Ectodermal cell (in vitro differentiated cells): ENCODE measurements around the gene MYO10.

Experiments used
- H3K27ac ChIP-seq: 2 replicates; pipeline ENCODE4 v1.7.0; 2013; ENCODE audit warnings: mild to moderate bottlenecking, low read depth, low read length; ENCODE audit not compliant: insufficient read depth, poor library complexity, severe bottlenecking
- H3K27me3 ChIP-seq: 2 replicates; pipeline ENCODE4 v1.7.0; 2013; ENCODE audit warnings: mild to moderate bottlenecking, low read length; ENCODE audit not compliant: insufficient read depth, control insufficient read depth, poor library complexity, severe bottlenecking
- H3K36me3 ChIP-seq: one replicate; pipeline ENCODE4 v1.7.0; 2013; ENCODE audit warnings: low read length; ENCODE audit not compliant: control insufficient read depth, insufficient read depth
- H3K4me1 ChIP-seq: one replicate; pipeline ENCODE4 v1.7.0; 2013; ENCODE audit warnings: low read length; ENCODE audit not compliant: control insufficient read depth, insufficient read depth
- H3K4me3 ChIP-seq: 2 replicates; pipeline ENCODE4 v1.7.0; 2013; ENCODE audit warnings: low read depth, low read length, control low read depth; ENCODE audit not compliant: insufficient read depth
- H3K9me3 ChIP-seq: 2 replicates; pipeline ENCODE4 v1.7.0; 2013; ENCODE audit warnings: mild to moderate bottlenecking, low read length, moderate library complexity; ENCODE audit not compliant: control insufficient read depth
- WGBS, 2 experiments: methylation state at CpG; one replicate each; pipeline ENCODE4 v1.1.7; 2013; ENCODE audit warnings: missing lambda C conversion rate in 2 of 2; 5-methylcytosine and 5-hydroxymethylcytosine counted together

Gene MYO10

GRCh38 chr5:16888694-16889124 lies 47.4 kb downstream of the MYO10 start:
- Histone ChIP-seq H3K27me3 (no peaks in the 10 kb centered on the region), H3K4me1 (peaks cover 8% of the 10 kb centered on the region), H3K36me3 (no peaks in the 10 kb centered on the region), H3K9me3 (no peaks in the 10 kb centered on the region), H3K4me3 (no peak overlapping the region), H3K27ac (no peak overlapping the region)
- 82 to 88% methylated on average over 3 of the region's 3 CpGs for WGBS, 2 experiments

DNA sequence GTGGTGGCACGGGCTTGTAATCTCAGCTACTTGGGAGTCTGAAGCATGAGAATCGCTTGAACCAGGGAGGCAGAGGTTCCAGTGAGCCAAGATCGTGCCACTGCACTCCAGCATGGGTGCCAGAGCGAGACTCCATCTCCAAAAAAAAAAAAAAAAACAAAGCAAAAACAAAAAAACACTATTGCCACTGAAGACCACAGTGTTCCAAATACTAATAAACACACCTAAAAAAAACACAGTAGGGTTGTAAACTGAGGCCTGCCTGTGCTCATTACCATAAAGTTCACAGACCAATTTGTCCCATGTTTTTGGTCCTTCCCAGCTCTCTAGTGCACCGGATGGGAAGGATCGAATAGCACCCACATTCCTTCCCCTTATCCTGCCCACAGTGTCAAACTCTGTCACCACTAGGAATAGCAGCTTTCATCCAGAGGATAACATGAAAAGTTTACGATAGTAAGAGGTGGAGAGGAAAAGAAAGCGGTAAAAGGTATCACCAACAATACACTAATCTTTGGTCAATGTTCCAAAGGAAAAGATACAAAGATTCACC lies 49.2 kb downstream of the MYO10 start:
- Histone ChIP-seq H3K4me3 (no peak overlapping the region), H3K4me1 (peaks cover 6% of the 10 kb centered on the region), H3K27ac (no peak overlapping the region), H3K36me3 (no peaks in the 10 kb centered on the region), H3K27me3 (no peaks in the 10 kb centered on the region), H3K9me3 (no peaks in the 10 kb centered on the region)
- WGBS, 2 experiments: 89 to 94% methylated on average over 6 of the region's 8 CpGs

GRCh38 chr5:16886366-16886736 lies 49.7 kb downstream of the MYO10 start:
- H3K27ac ChIP-seq: no peak overlapping the region
- H3K9me3 ChIP-seq: no peaks in the 10 kb centered on the region
- H3K4me1 ChIP-seq: peaks cover 7% of the 10 kb centered on the region
- no peak overlapping the region for H3K4me3 ChIP-seq
- 92 to 94% methylated on average over 7 of the region's 7 CpGs for WGBS, 2 experiments
- H3K36me3 ChIP-seq: no peaks in the 10 kb centered on the region
- H3K27me3 ChIP-seq: no peaks in the 10 kb centered on the region

DNA sequence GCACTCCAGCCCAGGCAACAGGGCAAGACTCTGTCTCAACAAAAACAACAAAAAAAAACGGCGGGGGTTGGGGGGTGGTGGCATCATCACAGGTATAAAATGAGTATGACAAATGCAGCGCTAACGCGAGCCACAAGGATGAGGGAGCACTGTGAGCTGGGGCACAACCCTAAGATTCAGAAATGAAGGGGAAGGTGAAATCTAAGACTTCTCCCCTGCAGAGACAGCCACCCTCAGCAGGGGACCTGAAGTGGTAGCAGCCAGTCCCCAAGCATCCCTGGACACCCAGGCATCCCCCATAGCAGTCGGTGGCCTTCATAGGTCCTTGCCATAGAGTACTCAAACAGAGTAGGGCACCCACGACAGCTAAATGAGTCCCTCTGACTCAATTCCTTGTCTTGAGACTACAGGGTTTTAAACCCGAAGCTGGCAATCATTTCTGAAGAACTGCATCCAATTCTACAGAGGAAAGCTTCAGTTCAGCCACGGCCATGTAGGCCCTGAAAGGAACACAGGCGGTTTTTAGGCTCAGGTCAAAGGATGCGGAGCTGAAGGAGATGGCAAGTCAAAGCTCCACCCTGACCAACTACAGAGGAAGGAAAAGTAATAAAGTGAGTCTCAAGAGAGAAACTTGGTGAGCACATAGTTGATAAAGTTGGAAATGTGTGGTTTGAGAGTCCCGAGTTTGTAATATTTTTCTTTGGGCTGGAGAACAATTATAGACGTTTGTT lies 50.3 kb downstream of the MYO10 start:
- Histone ChIP-seq H3K27ac (no peak overlapping the region), H3K9me3 (no peaks in the 10 kb centered on the region), H3K4me1 (peaks cover 12% of the 10 kb centered on the region), H3K4me3 (no peak overlapping the region), H3K27me3 (no peaks in the 10 kb centered on the region), H3K36me3 (no peaks in the 10 kb centered on the region)
- 94% methylated on average over 13 of the region's 13 CpGs for WGBS, 2 experiments

- H3K4me3 ChIP-seq: no peak overlapping the region
- no peak overlapping the region for H3K27ac ChIP-seq
- H3K4me1 ChIP-seq: peaks cover 10% of the 10 kb centered on the region
- 89 to 96% methylated on average over 3 to 4 of the region's 4 CpGs for WGBS, 2 experiments
- H3K9me3 ChIP-seq: no peaks in the 10 kb centered on the region
- no peaks in the 10 kb centered on the region for H3K36me3 ChIP-seq
- H3K27me3 ChIP-seq: no peaks in the 10 kb centered on the region
These were observed 51.5 kb downstream of the MYO10 start for GRCh38 chr5:16884595-16884994.

DNA sequence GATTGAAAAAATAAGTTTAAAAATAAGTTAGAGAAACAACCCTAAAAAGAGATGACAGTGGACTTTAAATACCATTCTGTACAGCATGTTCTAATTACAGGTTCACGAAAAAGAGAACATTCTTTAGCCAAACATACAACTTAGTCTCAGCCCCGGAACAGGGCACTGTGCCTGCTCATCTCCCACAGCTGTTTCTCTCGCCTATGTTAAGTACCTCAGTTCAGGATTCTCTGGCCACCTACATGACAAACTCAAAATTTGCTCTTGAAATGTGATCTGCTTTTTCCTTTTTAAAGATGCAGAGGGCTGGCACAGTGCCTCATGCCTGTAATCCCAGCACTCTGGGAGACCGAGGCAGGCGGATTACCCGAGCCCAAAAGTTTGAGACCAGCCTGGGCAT lies 52.3 kb downstream of the MYO10 start:
- WGBS, 2 experiments: 89 to 93% methylated on average over 6 of the region's 6 CpGs
- H3K27ac ChIP-seq: no peak overlapping the region
- H3K4me1 ChIP-seq: peaks cover 10% of the 10 kb centered on the region
- no peak overlapping the region for H3K4me3 ChIP-seq
- H3K36me3 ChIP-seq: no peaks in the 10 kb centered on the region
- H3K9me3 ChIP-seq: no peaks in the 10 kb centered on the region
- H3K27me3 ChIP-seq: no peaks in the 10 kb centered on the region

DNA sequence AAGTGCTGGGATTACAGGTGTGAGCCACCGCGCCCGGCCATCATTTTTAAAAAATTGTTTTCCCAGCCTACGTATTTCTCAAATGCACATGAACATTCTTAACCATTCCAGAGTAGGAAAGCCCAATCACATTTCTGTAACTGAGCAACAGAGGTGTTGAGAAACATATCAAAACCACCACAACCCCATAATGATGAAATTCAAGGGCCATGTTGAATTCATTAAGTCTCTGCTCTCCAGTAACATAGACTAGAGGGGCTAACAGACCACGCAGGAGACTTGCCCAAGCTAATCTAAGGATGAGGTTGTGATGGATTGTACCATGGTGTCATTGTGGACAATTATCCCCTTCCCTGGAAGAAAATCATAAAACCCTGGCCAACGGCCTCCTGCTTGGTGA lies 52.9 kb downstream of the MYO10 start:
- Histone ChIP-seq H3K36me3 (no peaks in the 10 kb centered on the region), H3K4me3 (no peak overlapping the region), H3K27me3 (no peaks in the 10 kb centered on the region), H3K27ac (no peak overlapping the region), H3K9me3 (no peaks in the 10 kb centered on the region), H3K4me1 (peaks cover 10% of the 10 kb centered on the region)
- 93 to 95% methylated on average over 6 of the region's 6 CpGs for WGBS, 2 experiments

DNA sequence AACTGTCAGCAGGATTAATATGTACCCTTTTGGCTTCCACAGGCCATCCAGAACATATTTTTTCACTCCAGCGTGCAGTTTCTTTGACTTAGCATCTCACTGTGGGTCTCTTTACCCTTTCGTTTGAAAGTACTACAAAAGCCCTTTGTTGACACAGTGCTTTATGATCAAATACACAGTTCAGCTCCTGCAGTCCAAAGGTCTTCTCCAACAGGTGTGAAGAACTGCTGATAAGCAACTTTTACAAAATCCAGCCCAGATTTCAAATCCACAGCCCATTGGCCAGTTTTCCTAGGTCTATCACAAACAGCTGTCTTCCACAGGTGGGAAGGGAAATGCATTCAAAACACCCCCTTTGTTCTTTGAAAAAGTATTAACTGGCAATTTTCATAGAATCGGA lies 54.8 kb downstream of the MYO10 start:
- no peaks in the 10 kb centered on the region for H3K9me3 ChIP-seq
- H3K27me3 ChIP-seq: no peaks in the 10 kb centered on the region
- H3K4me3 ChIP-seq: no peak overlapping the region
- no peak overlapping the region for H3K27ac ChIP-seq
- no peaks in the 10 kb centered on the region for H3K36me3 ChIP-seq
- peaks cover 10% of the 10 kb centered on the region for H3K4me1 ChIP-seq
- WGBS, 2 experiments: 86 to 90% methylated on average over 2 to 3 of the region's 3 CpGs

DNA sequence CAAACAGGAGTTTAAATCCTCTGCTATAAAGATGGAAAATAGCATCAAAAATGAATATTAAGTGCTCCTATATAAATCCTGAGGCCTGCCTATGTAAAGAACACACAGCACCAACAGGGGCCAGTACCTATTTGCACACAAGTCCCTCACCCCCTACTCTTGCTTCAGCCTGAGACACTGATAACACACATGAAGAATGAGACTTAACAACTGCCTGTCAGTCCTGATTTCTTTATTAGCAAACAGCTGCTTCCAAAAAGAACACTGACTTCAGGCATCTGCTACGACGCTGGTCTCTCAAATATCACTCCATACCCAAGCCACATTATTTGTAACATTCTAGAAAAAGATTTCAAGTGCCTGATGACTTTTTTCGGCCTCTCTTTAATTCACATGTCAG lies 55.5 kb downstream of the MYO10 start:
- peaks cover 10% of the 10 kb centered on the region for H3K4me1 ChIP-seq

DNA sequence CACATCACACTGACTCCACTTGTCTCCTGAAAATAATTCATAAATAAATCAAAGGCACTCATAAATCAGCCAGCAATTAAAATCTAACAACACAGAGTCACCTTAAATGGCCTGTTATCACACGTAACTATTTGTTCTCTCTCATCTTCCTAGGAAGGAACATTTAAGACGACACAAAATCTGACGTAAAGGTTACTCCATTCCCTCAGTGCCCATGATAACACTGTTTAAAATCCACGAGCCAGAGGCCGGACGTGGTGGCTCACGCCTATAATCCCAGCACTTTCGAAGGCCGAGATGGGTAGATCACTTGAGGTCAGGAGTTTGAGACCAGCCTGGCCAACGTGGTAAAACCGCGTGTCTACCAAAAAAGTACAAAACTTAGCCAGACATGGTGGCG lies 56.4 kb downstream of the MYO10 start:
- no peaks in the 10 kb centered on the region for H3K36me3 ChIP-seq
- peaks cover 10% of the 10 kb centered on the region for H3K4me1 ChIP-seq
- 89 to 92% methylated on average over 13 of the region's 13 CpGs for WGBS, 2 experiments
- no peaks in the 10 kb centered on the region for H3K9me3 ChIP-seq
- no peak overlapping the region for H3K4me3 ChIP-seq
- no peaks in the 10 kb centered on the region for H3K27me3 ChIP-seq
- H3K27ac ChIP-seq: no peak overlapping the region

More for the DNA sequence above, 55.5 kb downstream of the MYO10 start:
- no peaks in the 10 kb centered on the region for H3K9me3 ChIP-seq
- 84 to 88% methylated on average over 3 of the region's 3 CpGs for WGBS, 2 experiments
- no peaks in the 10 kb centered on the region for H3K27me3 ChIP-seq
- no peak overlapping the region for H3K27ac ChIP-seq
- no peaks in the 10 kb centered on the region for H3K36me3 ChIP-seq
- no peak overlapping the region for H3K4me3 ChIP-seq
